GM19468 (cell line): ENCODE results near the gene CHRNA10.

Experiments
- ATAC-seq: cut with Tn5 transposase; IDR thresholded peaks from one replicate; pipeline ENCODE4 v1.9.1; 2021; ENCODE audit warnings: mild to moderate bottlenecking, moderate library complexity, moderate number of reproducible peaks; ENCODE audit not compliant: unreplicated experiment; ENCODE audit errors: extremely low read depth

CHRNA10 gene

DNA sequence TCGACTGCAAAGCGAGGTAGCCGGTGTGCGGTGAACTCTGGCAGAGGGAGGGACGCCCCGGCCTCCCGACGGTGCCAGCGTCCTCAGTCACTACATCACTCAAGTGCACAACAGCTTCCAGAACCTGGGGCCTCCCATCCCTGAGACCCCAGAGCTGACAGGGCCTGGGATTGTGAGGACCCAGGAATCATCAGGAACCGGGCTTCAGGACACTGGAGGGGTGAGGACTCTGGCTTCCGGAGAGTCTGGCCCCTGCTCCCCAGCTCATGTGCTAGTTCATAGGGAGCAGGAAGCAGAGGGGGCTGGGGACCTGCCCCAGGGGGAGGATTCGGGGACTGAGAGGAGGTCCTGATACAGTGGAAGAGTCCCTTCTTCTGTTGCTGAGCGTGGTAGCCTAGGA is 34.0 kb downstream of the CHRNA10 start:
- no peak for ATAC-seq

- ATAC-seq: no peak
These were observed 35.4 kb downstream of the CHRNA10 start for GRCh38 chr11:3635641-3636375.

DNA sequence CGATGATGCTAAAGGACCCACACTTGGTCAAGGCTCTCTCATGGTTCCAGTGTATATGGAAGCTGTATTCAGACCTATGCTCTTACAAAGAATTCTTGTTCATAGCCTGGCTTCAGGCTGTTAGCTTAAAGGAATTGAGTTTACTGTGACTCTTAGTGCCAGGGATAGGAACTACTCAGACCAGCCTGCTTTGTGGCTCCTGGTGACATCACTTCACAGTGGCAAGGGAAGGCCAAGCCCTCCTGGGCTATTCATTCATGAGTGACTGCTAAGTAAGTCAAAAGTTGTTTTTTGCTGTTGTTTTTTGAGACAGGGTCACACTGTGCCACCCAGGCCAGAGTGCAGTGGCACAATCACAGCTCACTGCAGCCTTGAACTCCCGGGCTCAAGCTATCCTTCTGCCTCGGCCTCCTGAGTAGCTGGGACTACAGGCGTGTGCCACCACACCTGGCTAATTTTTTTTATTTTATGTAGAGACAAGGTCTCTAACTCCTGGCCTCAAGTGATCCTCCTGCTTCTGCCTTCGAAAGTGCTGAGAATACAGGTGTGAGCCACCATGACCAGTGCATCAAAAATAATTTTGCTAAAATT is 39.0 kb downstream of the CHRNA10 start:
- ATAC-seq: no peak

DNA sequence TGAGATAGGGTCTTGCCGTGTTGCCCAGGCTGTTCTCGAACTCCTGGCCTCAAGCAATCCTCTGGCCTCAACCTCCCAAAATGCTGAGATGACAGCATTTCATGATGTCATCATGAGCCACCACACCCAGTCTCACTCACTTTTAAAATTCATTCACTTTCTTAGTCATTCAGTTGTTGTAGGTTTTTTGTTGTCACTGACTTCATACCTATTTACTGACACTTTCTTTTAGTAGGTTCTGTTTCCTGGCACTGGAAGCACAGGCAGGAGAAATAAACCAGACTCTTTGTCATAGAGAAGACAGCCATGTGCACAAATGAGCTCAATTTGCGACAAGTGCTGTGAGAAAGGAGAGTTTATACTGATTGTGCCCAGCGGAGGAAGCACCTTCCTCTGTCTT is 39.9 kb downstream of the CHRNA10 start:
- ATAC-seq: no peak

DNA sequence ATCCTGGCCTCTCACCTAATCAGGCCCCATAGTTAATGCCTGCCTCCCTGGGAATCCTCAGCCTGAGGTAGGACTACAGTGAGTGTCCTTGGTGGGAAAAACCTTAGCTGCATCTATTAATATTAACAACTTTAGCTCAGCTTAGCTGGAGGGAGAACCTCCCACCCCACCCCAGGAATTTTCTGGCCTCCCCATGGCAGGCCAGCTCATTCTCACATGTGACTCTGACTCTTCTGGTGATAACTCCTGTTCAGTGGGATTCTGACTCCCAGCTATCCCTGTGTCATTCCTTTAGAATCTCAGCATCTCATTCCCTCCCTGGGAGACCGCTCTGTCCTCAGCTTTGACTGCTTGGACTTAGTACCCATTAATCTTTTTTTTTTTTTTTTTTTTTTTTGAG is 43.9 kb downstream of the CHRNA10 start:
- no peak for ATAC-seq

GRCh38 chr11:3626250-3626960 is 44.8 kb downstream of the CHRNA10 start:
- ATAC-seq: no peak

DNA sequence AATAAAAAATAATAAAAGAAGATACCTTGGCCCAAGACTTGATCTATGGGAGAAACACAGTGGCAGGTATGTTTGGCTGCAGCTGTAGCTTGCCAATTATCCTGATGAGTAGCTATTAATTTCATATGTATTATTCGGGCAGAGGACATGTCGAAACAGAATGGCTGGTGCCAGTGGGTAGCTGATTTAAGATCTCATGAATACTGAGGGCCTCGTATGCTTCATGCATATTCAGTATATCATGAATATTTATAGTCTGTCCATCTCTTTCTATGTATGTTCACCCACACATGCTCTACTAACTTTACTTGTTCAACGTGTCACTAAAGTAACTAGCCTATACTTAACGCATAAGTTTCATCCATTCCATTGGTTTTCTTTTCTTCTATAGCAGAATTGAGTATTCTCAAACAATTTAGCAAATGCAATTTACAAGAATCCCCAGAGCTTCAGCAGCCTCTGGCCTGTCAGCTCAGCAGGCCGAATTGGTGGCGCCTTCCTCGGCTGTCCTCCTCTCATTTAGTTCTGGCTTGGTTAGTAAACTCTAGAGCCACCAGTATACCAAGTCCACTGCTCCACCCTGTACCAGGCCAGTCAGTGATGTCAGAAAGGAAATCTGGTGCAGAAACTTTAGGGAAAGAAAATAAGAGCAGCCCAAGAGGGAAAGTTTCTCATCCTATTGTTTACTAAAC is 47.3 kb downstream of the CHRNA10 start:
- no peak for ATAC-seq

DNA sequence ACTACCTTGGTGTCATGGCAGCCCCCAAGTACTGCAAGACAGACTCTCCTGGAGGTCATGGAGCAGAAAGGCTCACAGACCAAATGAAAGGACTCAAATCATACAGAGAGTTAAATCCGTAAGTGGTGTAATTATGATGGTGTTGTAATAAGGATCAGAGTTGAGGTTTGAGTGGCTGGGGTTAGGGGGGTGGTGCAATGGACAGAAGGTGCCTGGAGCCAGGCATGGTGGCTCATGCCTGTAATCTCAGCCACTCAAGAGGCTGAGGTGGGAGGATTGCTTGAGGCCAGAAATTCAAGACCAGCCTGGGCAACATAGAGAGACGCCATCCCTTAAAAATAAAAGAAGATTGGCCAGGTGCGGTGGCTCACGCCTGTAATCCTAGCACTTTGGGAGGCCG is 48.1 kb downstream of the CHRNA10 start:
- ATAC-seq: no peak

- ATAC-seq: no peak
These were observed 48.7 kb downstream of the CHRNA10 start for GRCh38 chr11:3622521-3622920.

DNA sequence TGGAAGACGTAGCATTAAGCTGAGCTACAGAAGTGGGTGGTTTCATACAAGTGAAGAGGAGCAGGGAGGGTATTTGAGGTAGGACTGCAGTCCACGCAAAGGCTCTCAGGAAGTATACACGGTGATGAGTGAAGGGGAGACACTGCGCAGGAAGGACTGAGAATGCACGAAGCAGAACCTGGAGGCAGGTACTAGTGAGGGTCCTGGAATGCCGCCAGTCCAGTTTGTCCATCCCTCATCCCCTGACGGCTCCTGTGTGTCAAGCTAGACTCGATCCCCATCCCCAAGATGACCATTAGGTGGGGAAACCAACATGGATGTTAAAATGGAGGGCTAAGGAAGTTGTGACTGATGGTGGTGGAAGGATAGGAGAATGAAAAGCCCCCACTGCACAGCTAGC is 53.2 kb downstream of the CHRNA10 start:
- ATAC-seq: no peak

DNA sequence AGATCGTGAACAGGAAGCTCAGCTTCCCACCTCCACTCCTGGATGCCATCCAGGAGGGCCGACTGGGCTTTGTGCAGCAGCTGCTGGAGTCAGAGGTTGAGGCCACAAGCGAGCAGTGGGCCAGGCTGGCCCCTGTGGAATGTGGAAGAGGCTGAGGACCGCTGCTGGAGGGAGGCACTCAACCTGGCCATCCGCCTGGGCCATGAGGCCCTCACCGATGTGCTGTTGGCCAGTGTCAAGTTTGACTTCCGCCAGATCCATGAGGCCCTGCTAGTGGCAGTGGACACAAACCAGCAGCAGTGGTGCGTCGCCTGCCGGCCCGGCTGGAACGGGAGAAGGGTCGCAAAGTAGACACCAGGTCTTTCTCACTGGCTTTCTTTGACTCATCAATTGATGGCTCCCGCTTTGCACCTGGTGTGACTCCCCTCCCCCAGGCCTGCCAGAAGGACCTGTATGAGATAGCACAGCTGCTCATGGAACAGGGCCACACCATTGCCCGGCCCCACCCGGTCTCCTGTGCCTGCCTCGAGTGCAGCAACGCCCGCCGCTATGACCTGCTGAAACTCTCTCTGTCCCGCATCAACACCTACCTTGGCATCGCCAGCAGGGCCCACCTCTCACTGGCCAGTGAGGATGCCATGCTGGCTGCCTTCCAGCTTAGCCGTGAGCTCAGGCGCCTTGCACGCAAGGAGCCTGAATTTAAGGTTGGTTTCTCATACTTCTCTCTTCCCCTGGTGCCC is 54.3 kb downstream of the CHRNA10 start:
- ATAC-seq: no peak

DNA sequence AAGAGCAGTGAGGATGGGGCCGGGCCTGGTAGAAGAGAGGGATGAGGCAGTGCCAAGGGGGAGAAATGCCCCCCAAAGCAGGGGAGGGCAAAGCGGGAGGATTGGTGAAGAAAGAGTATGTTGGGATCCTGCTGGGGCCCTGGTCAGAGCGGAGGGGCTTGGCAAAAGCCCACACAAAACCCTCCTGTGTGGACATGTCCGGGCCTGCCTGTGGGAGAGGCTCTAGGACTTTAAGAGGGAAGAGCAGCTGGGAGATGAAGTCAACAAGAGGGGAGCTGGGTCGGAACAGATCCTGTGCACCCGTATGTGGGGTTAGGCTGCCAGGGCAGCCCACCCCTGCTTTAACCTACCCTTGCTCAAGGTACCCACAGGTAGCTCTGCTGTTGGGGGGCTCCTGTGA is 55.2 kb downstream of the CHRNA10 start:
- no peak for ATAC-seq
